A549 (cell line): ENCODE results near the gene KCNIP4. TPM values are rescaled to one million over a fixed set of nuclear protein-coding genes. Genes with fewer than 3 reads are reported as not detected.

Source experiments
- ATAC-seq, 2 experiments: fragments of 200-7000 bp in 1 of 2; fragments of >200 bp in 1 of 2; cut with Nextera tagmentation in 1 of 2; cut with Tn5 transposase in 1 of 2; 3 replicates each; pipeline versions ENCODE4 v1.8.0 to v1.9.1; 2018 to 2020; ENCODE audit warnings: mild to moderate bottlenecking in 1 of 2, moderate library complexity in 1 of 2
- CTCF ChIA-PET: fragments of 300-600 bp; sonication (Branson Sonifier 250); formaldehyde crosslinking; extraction: SDS; loops from one replicate; lab custom pipeline; 2021; ENCODE audit warnings: antibody characterized with exemption, inconsistent platforms; lab: Yijun Ruan, JAX
- POLR2A ChIA-PET: fragments of 350-600 bp; formaldehyde crosslinking; extraction: SDS; loops from one replicate; lab custom pipeline; 2021; ENCODE audit warnings: antibody characterized with exemption, inconsistent platforms; lab: Yijun Ruan, JAX
- DNase-seq, 2 experiments: peaks; one replicate each; pipeline versions ENCODE4 v3.0.0 to v3.0.0-alpha.2; 2011 to 2016; ENCODE audit warnings: low read depth in 1 of 2, low spot score in 1 of 2
- FAIRE-seq: peaks from 2 replicates; lab custom pipeline; 2011; peaks lifted over from hg19 to GRCh38; lab: Jason Lieb, UNC
- H3K27ac ChIP-seq, 2 experiments: fragments of >200 bp; sonication (Bioruptor Twin); formaldehyde crosslinking; 3 replicates each; pipeline ENCODE4 v1.5.1; 2016 to 2017
- H3K4me1 ChIP-seq: fragments of >200 bp; sonication (Bioruptor Twin); formaldehyde crosslinking; 3 replicates; pipeline ENCODE4 v1.6.1; 2016
- H3K4me2 ChIP-seq: fragments of >200 bp; sonication (Bioruptor Twin); formaldehyde crosslinking; 3 replicates; pipeline ENCODE4 v1.6.1; 2016
- H3K4me3 ChIP-seq: fragments of >200 bp; sonication (Bioruptor Twin); formaldehyde crosslinking; 3 replicates; pipeline ENCODE4 v1.5.1; 2016
- H3K9me3 ChIP-seq: fragments of >200 bp; sonication (Bioruptor Twin); formaldehyde crosslinking; 3 replicates; pipeline ENCODE4 v1.6.1; 2016
- BHLHE40 ChIP-seq: IDR thresholded peaks from 2 replicates; pipeline ENCODE4 v1.6.1; 2012; ENCODE audit warnings: low read depth, low read length, inconsistent platforms
- CHD2 ChIP-seq: fragments of 150-350 bp; IDR thresholded peaks from 2 replicates; pipeline ENCODE4 v1.6.1; 2014; ENCODE audit warnings: low read length; ENCODE audit not compliant: partially characterized antibody
- CHD4 ChIP-seq: fragments of 200-600 bp; sonication (generic); IDR thresholded peaks from 2 replicates; pipeline ENCODE4 v1.6.1; 2016; ENCODE audit warnings: antibody characterized with exemption, mild to moderate bottlenecking, borderline replicate concordance
- CTCF ChIP-seq: fragments of >200 bp; sonication (Bioruptor Twin); formaldehyde crosslinking; IDR thresholded peaks from 3 replicates; pipeline ENCODE4 v1.5.1; 2016
- ELK1 ChIP-seq: fragments of 150-350 bp; IDR thresholded peaks from 2 replicates; pipeline ENCODE4 v1.6.1; 2014; ENCODE audit warnings: low read depth, mild to moderate bottlenecking, low read length
- EP300 ChIP-seq, 2 experiments: fragments of >200 bp; sonication (Bioruptor Twin); formaldehyde crosslinking; IDR thresholded peaks; 2 replicates in 1 of 2; 3 replicates in 1 of 2; pipeline ENCODE4 v1.6.1; 2016 to 2017
- FOSB ChIP-seq: fragments of 250-450 bp; sonication (Bioruptor Pico); IDR thresholded peaks from 2 replicates; pipeline ENCODE4 v1.5.0; 2020; ENCODE audit warnings: mild to moderate bottlenecking, moderate library complexity
- FOXS1 ChIP-seq: fragments of 250-450 bp; sonication (Bioruptor Pico); IDR thresholded peaks from 2 replicates; pipeline ENCODE4 v1.5.0; 2020; ENCODE audit warnings: mild to moderate bottlenecking, moderate library complexity
- GATA3 ChIP-seq: IDR thresholded peaks from 2 replicates; pipeline ENCODE4 v1.6.1; 2012; ENCODE audit warnings: borderline replicate concordance
- HOXB13 ChIP-seq: fragments of 250-450 bp; sonication (Bioruptor Pico); IDR thresholded peaks from 2 replicates; pipeline ENCODE4 v1.5.0; 2020; ENCODE audit warnings: low read depth, mild to moderate bottlenecking, moderate library complexity
- HOXB5 ChIP-seq: fragments of 250-450 bp; sonication (Bioruptor Pico); IDR thresholded peaks from 2 replicates; pipeline ENCODE4 v1.5.0; 2020; ENCODE audit warnings: mild to moderate bottlenecking, moderate library complexity
- JUN ChIP-seq, 2 experiments: fragments of >200 bp; sonication (Bioruptor Twin); formaldehyde crosslinking; IDR thresholded peaks; 2 replicates in 1 of 2; 3 replicates in 1 of 2; pipeline ENCODE4 v1.6.1; 2016 to 2017
- JUNB ChIP-seq: fragments of >200 bp; sonication (Bioruptor Twin); formaldehyde crosslinking; IDR thresholded peaks from 2 replicates; pipeline ENCODE4 v1.6.1; 2016
- KDM1A ChIP-seq: fragments of 200-600 bp; sonication (generic); IDR thresholded peaks from 2 replicates; pipeline ENCODE4 v1.6.1; 2016; ENCODE audit warnings: low read depth, mild to moderate bottlenecking
- KDM5A ChIP-seq: fragments of 200-600 bp; sonication (generic); IDR thresholded peaks from 2 replicates; pipeline ENCODE4 v1.6.1; 2016; ENCODE audit warnings: antibody characterized with exemption, mild to moderate bottlenecking
- PHF8 ChIP-seq: fragments of 200-600 bp; sonication (generic); IDR thresholded peaks from 2 replicates; pipeline ENCODE4 v1.6.1; 2016; ENCODE audit warnings: low read depth, mild to moderate bottlenecking, antibody characterized with exemption, moderate library complexity, borderline replicate concordance
- POLR2AphosphoS2 ChIP-seq: conservative IDR thresholded peaks from 2 replicates; pipeline ENCODE4 v1.6.1; 2012; ENCODE audit warnings: low read length, improper control_type of control experiment, inconsistent platforms
- RAD21 ChIP-seq, 2 experiments: fragments of >200 bp in 1 of 2; sonication (Bioruptor Twin) in 1 of 2; formaldehyde crosslinking in 1 of 2; IDR thresholded peaks in 1 of 2; conservative IDR thresholded peaks in 1 of 2; 2 replicates in 1 of 2; 3 replicates in 1 of 2; pipeline ENCODE4 v1.6.1; 2012 to 2018; ENCODE audit warnings: inconsistent platforms in 1 of 2
- RCOR1 ChIP-seq: fragments of 150-350 bp; IDR thresholded peaks from 2 replicates; pipeline ENCODE4 v1.6.1; 2014; ENCODE audit warnings: antibody characterized with exemption, low read length, low read depth
- REST ChIP-seq: fragments of 200-600 bp; sonication (generic); IDR thresholded peaks from 2 replicates; pipeline ENCODE4 v1.6.1; 2016; ENCODE audit warnings: antibody characterized with exemption, mild to moderate bottlenecking, moderate library complexity
- RFX5 ChIP-seq: fragments of 450-650 bp; IDR thresholded peaks from 2 replicates; pipeline ENCODE4 v1.7.1; 2014; ENCODE audit warnings: antibody characterized with exemption, mild to moderate bottlenecking, moderate library complexity
- TFCP2L1 ChIP-seq: fragments of 250-450 bp; sonication (Bioruptor Pico); IDR thresholded peaks from 2 replicates; pipeline ENCODE4 v1.5.0; 2021; ENCODE audit warnings: mild to moderate bottlenecking
- TP53 ChIP-seq: fragments of 250-450 bp; sonication (Bioruptor Pico); IDR thresholded peaks from 2 replicates; pipeline ENCODE4 v1.5.0; 2021; ENCODE audit warnings: mild to moderate bottlenecking, moderate library complexity
- ZC3H11A ChIP-seq: fragments of 450-650 bp; IDR thresholded peaks from 2 replicates; pipeline ENCODE4 v1.6.1; 2014; ENCODE audit warnings: antibody characterized with exemption, mild to moderate bottlenecking
- WGBS: methylation state at CpG from one replicate; pipeline ENCODE4 v1.1.6; 2017; ENCODE audit errors: missing lambda C conversion rate; 5-methylcytosine and 5-hydroxymethylcytosine counted together
- polyA plus RNA-seq, 4 experiments: library from polyadenylated mRNA; depleted of rRNA in 3 of 4; stranded (reverse); fragments of >200 nt; fragmentation: RNase III in 1 of 4; extraction: RNeasy Plus Mini Kit Qiagen cat#74134 plus additional on column Dnase treatment in 1 of 4; gene quantifications; 2 replicates in 3 of 4; 3 replicates in 1 of 4; pipeline ENCODE4 v1.2.3, GENCODE V29; 2011 to 2017
- TF ChIP-seq, protein P1 (sequence below): IDR thresholded peaks from 2 replicates; pipeline ENCODE4 v1.6.1; 2012
- TF ChIP-seq, protein P2 (sequence below): fragments of 250-450 bp; sonication (Bioruptor Pico); IDR thresholded peaks from 2 replicates; pipeline ENCODE4 v1.5.0; 2021; ENCODE audit warnings: mild to moderate bottlenecking, moderate library complexity, borderline replicate concordance

The KCNIP4 gene
- polyA plus RNA-seq, 2 of the 4 experiments (the other 2 are of a cell fraction) = not detected

GRCh38 chr4:21738821-21739220, 209.8 kb downstream of the KCNIP4 start:
- CTCF ChIA-PET = no interaction called here
- POLR2A ChIA-PET = no interaction called here
- Histone ChIP-seq H3K4me2 (no peak overlapping the region), H3K4me3 (no peak overlapping the region), H3K4me1 (no peaks in the 10 kb centered on the region), H3K27ac (no peak overlapping the region), H3K9me3 (no peaks in the 10 kb centered on the region)
- FAIRE-seq (no peak), ATAC-seq (no peak), DNase-seq (no peak)
- TF ChIP-seq BHLHE40 (no peak), JUNB (no peak), CHD2 (no peak), GATA3 (no peak), KDM1A (no peak), PHF8 (no peak)
- TF ChIP-seq, protein P1, sequence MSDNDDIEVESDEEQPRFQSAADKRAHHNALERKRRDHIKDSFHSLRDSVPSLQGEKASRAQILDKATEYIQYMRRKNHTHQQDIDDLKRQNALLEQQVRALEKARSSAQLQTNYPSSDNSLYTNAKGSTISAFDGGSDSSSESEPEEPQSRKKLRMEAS = no peak
- 13% methylated on average over 4 of the region's 4 CpGs for WGBS

DNA sequence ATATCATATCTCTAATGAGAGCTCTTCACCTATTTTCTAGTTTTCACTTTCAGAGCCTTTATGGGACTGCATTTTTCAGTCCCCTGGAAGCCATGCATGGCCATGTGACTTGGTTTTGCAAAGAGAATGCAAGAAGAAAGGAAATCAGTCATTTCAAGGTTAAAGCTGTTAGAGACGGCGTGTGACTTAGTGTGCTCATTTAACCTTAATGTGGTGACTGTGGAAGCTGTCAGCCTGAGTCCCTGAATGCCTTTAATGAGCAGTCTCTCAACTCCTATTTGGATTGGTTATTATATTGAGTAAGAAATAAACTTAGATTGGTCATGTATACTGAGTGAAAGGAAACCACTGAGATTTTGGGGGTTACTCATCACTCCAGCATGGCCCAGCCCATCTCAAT, 212.7 kb downstream of the KCNIP4 start:
- FAIRE-seq (no peak), DNase-seq (no peak), ATAC-seq (no peak)
- H3K4me3 ChIP-seq = no peak overlapping the region
- no peak overlapping the region for H3K27ac ChIP-seq
- 28% methylated on average over 2 of the region's 2 CpGs for WGBS
- ChIA-PET POLR2A (no interaction called here), CTCF (no interaction called here)
- no peak for TF ChIP-seq PHF8
- TF ChIP-seq POLR2AphosphoS2 = no peak
- TF ChIP-seq TFCP2L1 (CRISPR knock-in tag) = no peak
- no peak for TF ChIP-seq TP53 (CRISPR knock-in tag)
- TF ChIP-seq ZC3H11A = no peak
- TF ChIP-seq JUN (IDR thresholded peaks at IDR 0.05) = no peak
- no peak for TF ChIP-seq FOXS1 (CRISPR knock-in tag)
- no peak for TF ChIP-seq ELK1
- TF ChIP-seq, protein P2, sequence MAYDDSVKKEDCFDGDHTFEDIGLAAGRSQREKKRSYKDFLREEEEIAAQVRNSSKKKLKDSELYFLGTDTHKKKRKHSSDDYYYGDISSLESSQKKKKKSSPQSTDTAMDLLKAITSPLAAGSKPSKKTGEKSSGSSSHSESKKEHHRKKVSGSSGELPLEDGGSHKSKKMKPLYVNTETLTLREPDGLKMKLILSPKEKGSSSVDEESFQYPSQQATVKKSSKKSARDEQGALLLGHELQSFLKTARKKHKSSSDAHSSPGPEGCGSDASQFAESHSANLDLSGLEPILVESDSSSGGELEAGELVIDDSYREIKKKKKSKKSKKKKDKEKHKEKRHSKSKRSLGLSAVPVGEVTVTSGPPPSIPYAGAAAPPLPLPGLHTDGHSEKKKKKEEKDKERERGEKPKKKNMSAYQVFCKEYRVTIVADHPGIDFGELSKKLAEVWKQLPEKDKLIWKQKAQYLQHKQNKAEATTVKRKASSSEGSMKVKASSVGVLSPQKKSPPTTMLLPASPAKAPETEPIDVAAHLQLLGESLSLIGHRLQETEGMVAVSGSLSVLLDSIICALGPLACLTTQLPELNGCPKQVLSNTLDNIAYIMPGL = no peak
- TF ChIP-seq HOXB5 = no peak
- TF ChIP-seq CHD4 = no peak
- H3K4me1 ChIP-seq = no peaks in the 10 kb centered on the region
- no peak overlapping the region for H3K4me2 ChIP-seq
- no peaks in the 10 kb centered on the region for H3K9me3 ChIP-seq

- H3K27ac ChIP-seq = no peak overlapping the region
- POLR2A ChIA-PET = no interaction called here
- TF ChIP-seq FOSB (CRISPR knock-in tag) (no peak), PHF8 (no peak), EP300 (IDR thresholded peaks at IDR 0.05) (no peak), JUN (IDR thresholded peaks at IDR 0.05) (no peak), CHD2 (no peak), ZC3H11A (no peak), CTCF (no peak), KDM5A (no peak), HOXB5 (no peak), RFX5 (no peak), TP53 (CRISPR knock-in tag) (no peak), REST (no peak), HOXB13 (CRISPR knock-in tag) (no peak), RAD21 (conservative IDR thresholded peaks at IDR 0.05 in 1 of 2, IDR thresholded peaks at IDR 0.05 in 1 of 2) (no peak), FOXS1 (CRISPR knock-in tag) (no peak), RCOR1 (no peak)
- H3K4me2 ChIP-seq = no peak overlapping the region
- no peaks in the 10 kb centered on the region for H3K9me3 ChIP-seq
- WGBS = 2% methylated on average over 3 of the region's 3 CpGs
- H3K4me1 ChIP-seq = no peaks in the 10 kb centered on the region
- H3K4me3 ChIP-seq = no peak overlapping the region
- FAIRE-seq (no peak), DNase-seq (no peak), ATAC-seq (no peak)
- CTCF ChIA-PET = no interaction called here
These were observed 214.5 kb downstream of the KCNIP4 start for GRCh38 chr4:21733894-21734630.
